Activated naive CD8-positive, alpha-beta T cell treated with anti-CD3 and anti-CD28 coated beads for 36 hours (primary cell): ENCODE data around the gene KCNK13. TPM values are rescaled to one million over a fixed set of nuclear protein-coding genes. Genes with fewer than 3 reads are reported as not detected.

Experiments used
- total RNA-seq, 2 experiments: library from RNA; stranded (reverse); gene quantifications; one replicate each; pipeline ENCODE4 v1.2.3, GENCODE V29; 2021

KCNK13 gene
- total RNA-seq, 2 experiments from 2014 or later, result not detected

Other genes starting within 250 kb of the KCNK13 start
- gene EFCAB11, start 107.3 kb upstream of the KCNK13 start, total RNA-seq, result 1 to 10 TPM; 8.3 TPM
- gene TDP1, start 106.1 kb upstream of the KCNK13 start, total RNA-seq, result 10 to 100 TPM; 88.4 to 96.8 TPM
- gene PSMC1, start 194.6 kb downstream of the KCNK13 start, total RNA-seq, result 100 to 1,000 TPM; 129 to 130 TPM